ENCODE measurements around the gene VPS37B.
A peak's percentile ranks its signal among the peaks of the same experiment; 100 is the strongest.

Gene VPS37B

GRCh38 chr12:122845865-122846621 is 49.9 kb downstream of the VPS37B start:
- H3K9ac ChIP-seq (ENCODE audit: low read depth, low read length), result no peak overlapping the region
- no peak overlapping the region for H3K4me2 ChIP-seq (ENCODE audit: low read length)
- peaks cover 15% of the 10 kb centered on the region for H3K4me1 ChIP-seq (ENCODE audit: control insufficient read depth, insufficient read depth, low read length)
- no peak overlapping the region for H3K4me3 ChIP-seq (ENCODE audit: low read length)
- no peaks in the 10 kb centered on the region for H3K9me3 ChIP-seq (replicated peaks; ENCODE audit: low read length)
- no peaks in the 10 kb centered on the region for H3K27me3 ChIP-seq (ENCODE audit: control insufficient read depth, insufficient read depth, low read length)
- peaks cover 6% of the 10 kb centered on the region for H3K36me3 ChIP-seq (ENCODE audit: insufficient read depth, low read length)

GRCh38 chr12:122845041-122845864 is 50.7 kb downstream of the VPS37B start:
- Histone ChIP-seq H3K27me3 (ENCODE audit: control insufficient read depth, insufficient read depth, low read length) (no peaks in the 10 kb centered on the region), H3K4me1 (ENCODE audit: control insufficient read depth, insufficient read depth, low read length) (peaks cover 19% of the 10 kb centered on the region), H3K9me3 (replicated peaks; ENCODE audit: low read length) (no peaks in the 10 kb centered on the region), H3K4me2 (ENCODE audit: low read length) (no peak overlapping the region), H3K4me3 (ENCODE audit: low read length) (no peak overlapping the region), H3K36me3 (ENCODE audit: insufficient read depth, low read length) (peaks cover 6% of the 10 kb centered on the region), H3K9ac (ENCODE audit: low read depth, low read length) (no peak overlapping the region)

GRCh38 chr12:122844366-122844971 is 51.5 kb downstream of the VPS37B start:
- no peaks in the 10 kb centered on the region for H3K27me3 ChIP-seq (ENCODE audit: control insufficient read depth, insufficient read depth, low read length)
- H3K4me1 ChIP-seq (ENCODE audit: control insufficient read depth, insufficient read depth, low read length), result peaks cover 26% of the 10 kb centered on the region
- H3K36me3 ChIP-seq (ENCODE audit: insufficient read depth, low read length), result peaks cover 2% of the 10 kb centered on the region
- no peaks in the 10 kb centered on the region for H3K9me3 ChIP-seq (replicated peaks; ENCODE audit: low read length)
- no peak overlapping the region for H3K9ac ChIP-seq (ENCODE audit: low read depth, low read length)
- no peak overlapping the region for H3K4me3 ChIP-seq (ENCODE audit: low read length)
- H3K4me2 ChIP-seq (ENCODE audit: low read length), result no peak overlapping the region

GRCh38 chr12:122843455-122843854 is 52.5 kb downstream of the VPS37B start:
- Histone ChIP-seq H3K4me3 (ENCODE audit: low read length) (no peak overlapping the region), H3K9me3 (replicated peaks; ENCODE audit: low read length) (no peaks in the 10 kb centered on the region), H3K9ac (ENCODE audit: low read depth, low read length) (no peak overlapping the region), H3K36me3 (ENCODE audit: insufficient read depth, low read length) (peaks cover 2% of the 10 kb centered on the region), H3K4me1 (ENCODE audit: control insufficient read depth, insufficient read depth, low read length) (peaks cover 26% of the 10 kb centered on the region), H3K27me3 (ENCODE audit: control insufficient read depth, insufficient read depth, low read length) (no peaks in the 10 kb centered on the region), H3K4me2 (ENCODE audit: low read length) (no peak overlapping the region)

GRCh38 chr12:122842505-122843405 is 53.2 kb downstream of the VPS37B start:
- Histone ChIP-seq H3K4me2 (ENCODE audit: low read length) (no peak overlapping the region), H3K4me1 (ENCODE audit: control insufficient read depth, insufficient read depth, low read length) (peaks cover 26% of the 10 kb centered on the region), H3K27me3 (ENCODE audit: control insufficient read depth, insufficient read depth, low read length) (no peaks in the 10 kb centered on the region), H3K36me3 (ENCODE audit: insufficient read depth, low read length) (peaks cover 2% of the 10 kb centered on the region), H3K4me3 (ENCODE audit: low read length) (no peak overlapping the region), H3K9ac (ENCODE audit: low read depth, low read length) (no peak overlapping the region), H3K9me3 (replicated peaks; ENCODE audit: low read length) (no peaks in the 10 kb centered on the region)

GRCh38 chr12:122841544-122842321 is 54.2 kb downstream of the VPS37B start:
- Histone ChIP-seq H3K4me1 (ENCODE audit: control insufficient read depth, insufficient read depth, low read length) (peaks cover 29% of the 10 kb centered on the region), H3K9me3 (replicated peaks; ENCODE audit: low read length) (no peaks in the 10 kb centered on the region), H3K9ac (ENCODE audit: low read depth, low read length) (no peak overlapping the region), H3K4me2 (ENCODE audit: low read length) (peak overlapping the region; percentile 60), H3K4me3 (ENCODE audit: low read length) (peak overlapping the region; percentile 39), H3K27me3 (ENCODE audit: control insufficient read depth, insufficient read depth, low read length) (no peaks in the 10 kb centered on the region), H3K36me3 (ENCODE audit: insufficient read depth, low read length) (peaks cover 2% of the 10 kb centered on the region)

GRCh38 chr12:122840580-122841513 is 55.1 kb downstream of the VPS37B start:
- Histone ChIP-seq H3K27me3 (ENCODE audit: control insufficient read depth, insufficient read depth, low read length) (no peaks in the 10 kb centered on the region), H3K36me3 (ENCODE audit: insufficient read depth, low read length) (peaks cover 2% of the 10 kb centered on the region), H3K4me2 (ENCODE audit: low read length) (peak overlapping the region; percentile 60), H3K9me3 (replicated peaks; ENCODE audit: low read length) (no peaks in the 10 kb centered on the region), H3K9ac (ENCODE audit: low read depth, low read length) (no peak overlapping the region), H3K4me1 (ENCODE audit: control insufficient read depth, insufficient read depth, low read length) (peaks cover 35% of the 10 kb centered on the region), H3K4me3 (ENCODE audit: low read length) (peak overlapping the region; percentile 39)

GRCh38 chr12:122839907-122840554 is 55.9 kb downstream of the VPS37B start:
- Histone ChIP-seq H3K4me3 (ENCODE audit: low read length) (no peak overlapping the region), H3K36me3 (ENCODE audit: insufficient read depth, low read length) (peaks cover 2% of the 10 kb centered on the region), H3K4me2 (ENCODE audit: low read length) (no peak overlapping the region), H3K4me1 (ENCODE audit: control insufficient read depth, insufficient read depth, low read length) (peaks cover 35% of the 10 kb centered on the region), H3K9ac (ENCODE audit: low read depth, low read length) (no peak overlapping the region), H3K9me3 (replicated peaks; ENCODE audit: low read length) (no peaks in the 10 kb centered on the region), H3K27me3 (ENCODE audit: control insufficient read depth, insufficient read depth, low read length) (no peaks in the 10 kb centered on the region)

GRCh38 chr12:122838841-122839240 is 57.1 kb downstream of the VPS37B start:
- H3K4me1 ChIP-seq (ENCODE audit: control insufficient read depth, insufficient read depth, low read length), result peaks cover 44% of the 10 kb centered on the region

More at GRCh38 chr12:122838841-122839240, 57.1 kb downstream of the VPS37B start:
- Histone ChIP-seq H3K9me3 (replicated peaks; ENCODE audit: low read length) (no peaks in the 10 kb centered on the region), H3K27me3 (ENCODE audit: control insufficient read depth, insufficient read depth, low read length) (no peaks in the 10 kb centered on the region), H3K36me3 (ENCODE audit: insufficient read depth, low read length) (peaks cover 2% of the 10 kb centered on the region), H3K4me3 (ENCODE audit: low read length) (no peak overlapping the region), H3K4me2 (ENCODE audit: low read length) (no peak overlapping the region), H3K9ac (ENCODE audit: low read depth, low read length) (no peak overlapping the region)

Measured in skeletal muscle satellite cell (primary cell).